Measurements from ENCODE around the gene EPOP.
A peak's percentile ranks its signal among the peaks of the same experiment; 100 is the strongest.
"Not testable (repeated sequence)": the region's sequence is repeated elsewhere in the genome, so short reads cannot be mapped to it uniquely, and the experiment has no call there.

EPOP gene

GRCh38 chr17:38673707-38674013, 1.1 kb downstream of the EPOP start:
- DNase-seq (ENCODE audit: low spot score), result no peak

- DNase-seq (ENCODE audit: low spot score), result no peak
Measured at GRCh38 chr17:38672788-38673706, 1.7 kb downstream of the EPOP start.

GRCh38 chr17:38671939-38672720, 2.6 kb downstream of the EPOP start:
- DNase-seq (ENCODE audit: low spot score), result no peak

GRCh38 chr17:38669520-38669919, 5.2 kb downstream of the EPOP start:
- no peak for DNase-seq (ENCODE audit: low spot score)

GRCh38 chr17:38667787-38668122, 7.0 kb downstream of the EPOP start:
- no peak for DNase-seq (ENCODE audit: low spot score)

- DNase-seq (ENCODE audit: low spot score), result peak; percentile 75
Measured at GRCh38 chr17:38667099-38667786, 7.5 kb downstream of the EPOP start.

- DNase-seq (ENCODE audit: low spot score), result no peak
Measured at GRCh38 chr17:38663964-38664644, 10.7 kb downstream of the EPOP start.

GRCh38 chr17:38663125-38663751, 11.5 kb downstream of the EPOP start:
- peak; percentile 48 for DNase-seq (ENCODE audit: low spot score)

- no peak for DNase-seq (ENCODE audit: low spot score)
Measured at GRCh38 chr17:38660097-38661025, 14.4 kb downstream of the EPOP start.

GRCh38 chr17:38659415-38659814, 15.3 kb downstream of the EPOP start:
- DNase-seq (ENCODE audit: low spot score), result no peak

- DNase-seq (ENCODE audit: low spot score), result no peak
Measured at GRCh38 chr17:38658741-38659345, 15.9 kb downstream of the EPOP start.

- no peak for DNase-seq (ENCODE audit: low spot score)
Measured at GRCh38 chr17:38657824-38658740, 16.7 kb downstream of the EPOP start.

GRCh38 chr17:38656959-38657823, 17.6 kb downstream of the EPOP start:
- DNase-seq (ENCODE audit: low spot score), result peak; percentile 21

GRCh38 chr17:38654411-38655398, 20.1 kb downstream of the EPOP start:
- DNase-seq (ENCODE audit: low spot score), result no peak

- DNase-seq (ENCODE audit: low spot score), result no peak
Measured at GRCh38 chr17:38653679-38654078, 21.1 kb downstream of the EPOP start.

GRCh38 chr17:38653230-38653629, 21.5 kb downstream of the EPOP start:
- DNase-seq (ENCODE audit: low spot score), result no peak

- not testable (repeated sequence) for DNase-seq (ENCODE audit: low spot score)
Measured at GRCh38 chr17:38650653-38651173, 24.0 kb downstream of the EPOP start.
